Stimulated activated naive CD4-positive, alpha-beta T cell (primary cell): Measurements from ENCODE around the gene AAMP.

Experiments
- DNase-seq, 6 experiments: peaks; one replicate each; lab custom pipeline; 2025; lab: John Stamatoyannopoulos, UW

The AAMP gene

GRCh38 chr2:218223046-218223445 is 46.9 kb downstream of the AAMP start:
- no peak for DNase-seq

- peak in 1 of 6 experiments; percentile 8 for DNase-seq
Observed at GRCh38 chr2:218221000-218221399, 48.9 kb downstream of the AAMP start.

GRCh38 chr2:218219934-218220333 is 50.0 kb downstream of the AAMP start:
- DNase-seq: no peak

- DNase-seq: peak in 3 of 6 experiments; percentile 24 to 46 (median 35)
Observed at GRCh38 chr2:218218268-218219185, 51.4 kb downstream of the AAMP start.

- DNase-seq: peak; percentile 39 to 71 (median 62)
Observed at GRCh38 chr2:218217360-218218267, 52.3 kb downstream of the AAMP start.

GRCh38 chr2:218216674-218217359 is 53.1 kb downstream of the AAMP start, which contains the start of gene ARPC2:
TSS of gene ARPC2 (plus strand) at chr2:218217189. CDS start at chr2:218217471, 282 bp downstream.
- peak; percentile 87 to 96 (median 90) for DNase-seq

- no peak for DNase-seq
Observed at GRCh38 chr2:218216336-218216673, 53.6 kb downstream of the AAMP start.
